Measurements from ENCODE around the gene MPIG6B. TPM values are rescaled to one million over a fixed set of nuclear protein-coding genes. Genes with fewer than 3 reads are reported as not detected.
A peak's percentile ranks its signal among the peaks of the same experiment; 100 is the strongest.

The MPIG6B gene
- total and polyA plus RNA-seq, 11 donors, result 0.17 to 1.00 (median 0.34) TPM; not detected in 2

GRCh38 chr6:31771992-31772358, 48.8 kb downstream of the MPIG6B start:
- intact Hi-C loops (cut with DNase I), result loop anchor here in 9 of 10 donors (2.0 to 10.0 kb wide), 5 partner anchors 29 to 91 kb away; partner anchors contain the start of gene LY6G5C (in 2 of the 9)
- ATAC-seq, result no peak
- TF ChIP-seq POLR2A (IDR thresholded peaks at IDR 0.05), result no peak
- TF ChIP-seq, protein P1, sequence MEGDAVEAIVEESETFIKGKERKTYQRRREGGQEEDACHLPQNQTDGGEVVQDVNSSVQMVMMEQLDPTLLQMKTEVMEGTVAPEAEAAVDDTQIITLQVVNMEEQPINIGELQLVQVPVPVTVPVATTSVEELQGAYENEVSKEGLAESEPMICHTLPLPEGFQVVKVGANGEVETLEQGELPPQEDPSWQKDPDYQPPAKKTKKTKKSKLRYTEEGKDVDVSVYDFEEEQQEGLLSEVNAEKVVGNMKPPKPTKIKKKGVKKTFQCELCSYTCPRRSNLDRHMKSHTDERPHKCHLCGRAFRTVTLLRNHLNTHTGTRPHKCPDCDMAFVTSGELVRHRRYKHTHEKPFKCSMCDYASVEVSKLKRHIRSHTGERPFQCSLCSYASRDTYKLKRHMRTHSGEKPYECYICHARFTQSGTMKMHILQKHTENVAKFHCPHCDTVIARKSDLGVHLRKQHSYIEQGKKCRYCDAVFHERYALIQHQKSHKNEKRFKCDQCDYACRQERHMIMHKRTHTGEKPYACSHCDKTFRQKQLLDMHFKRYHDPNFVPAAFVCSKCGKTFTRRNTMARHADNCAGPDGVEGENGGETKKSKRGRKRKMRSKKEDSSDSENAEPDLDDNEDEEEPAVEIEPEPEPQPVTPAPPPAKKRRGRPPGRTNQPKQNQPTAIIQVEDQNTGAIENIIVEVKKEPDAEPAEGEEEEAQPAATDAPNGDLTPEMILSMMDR (IDR thresholded peaks at IDR 0.05), result no peak

GRCh38 chr6:31775184-31775583, 52.0 kb downstream of the MPIG6B start:
- Histone ChIP-seq H3K27ac (no peak overlapping the region), H3K27me3 (no peaks in the 10 kb centered on the region), H3K36me3 (peaks cover 0 to 24% (median 15%) of the 10 kb centered on the region in 9 donors), H3K4me3 (no peak overlapping the region), H3K9me3 (no peaks in the 10 kb centered on the region), H3K4me1 (peaks cover 0 to 22% (median 13%) of the 10 kb centered on the region in 12 donors)
- no peak for ATAC-seq
- DNase-seq, result no peak
- 70 to 85% (median 80%) methylated on average over 4 of the region's 4 CpGs for WGBS, 4 donors
- intact Hi-C loops (cut with DNase I), result loop anchor here in 4 of 10 donors (2.0 to 10.0 kb wide), 4 partner anchors 33 to 93 kb away; partner anchors contain the start of genes LY6G5C (in 1 of the 4) and MSH5 (in 1 of the 4)
- TF ChIP-seq POLR2A (IDR thresholded peaks at IDR 0.05), result no peak
- TF ChIP-seq, protein P1 (IDR thresholded peaks at IDR 0.05), result no peak

More at GRCh38 chr6:31771992-31772358, 48.8 kb downstream of the MPIG6B start:
- 73 to 86% (median 79%) methylated on average over 4 of the region's 4 CpGs for WGBS, 4 donors
- DNase-seq, result no peak
- H3K9me3 ChIP-seq, result no peaks in the 10 kb centered on the region
- peaks cover 0 to 3% (median 0%) of the 10 kb centered on the region in 9 donors for H3K36me3 ChIP-seq
- H3K4me1 ChIP-seq, result peaks cover 0 to 40% (median 7%) of the 10 kb centered on the region in 12 donors
- no peaks in the 10 kb centered on the region for H3K27me3 ChIP-seq
- no peak overlapping the region for H3K4me3 ChIP-seq
- H3K27ac ChIP-seq, result no peak overlapping the region

- H3K4me3 ChIP-seq, result peak overlapping the region in 1 of 12 donors; percentile 48
- peak overlapping the region in 7 of 12 donors; percentile 64 to 85 (median 83) for H3K27ac ChIP-seq
- TF ChIP-seq, protein P1 (IDR thresholded peaks at IDR 0.05), result no peak
- TF ChIP-seq POLR2A (IDR thresholded peaks at IDR 0.05), result no peak
- peaks cover 0 to 22% (median 13%) of the 10 kb centered on the region in 12 donors for H3K4me1 ChIP-seq
- H3K9me3 ChIP-seq, result no peaks in the 10 kb centered on the region
- peaks cover 0 to 31% (median 22%) of the 10 kb centered on the region in 9 donors for H3K36me3 ChIP-seq
- no peaks in the 10 kb centered on the region for H3K27me3 ChIP-seq
- DNase-seq (no peak), ATAC-seq (no peak)
- intact Hi-C loops (cut with DNase I), result loop anchor here in 4 of 10 donors (2.0 to 10.0 kb wide), 4 partner anchors 34 to 94 kb away; partner anchors contain the start of genes LY6G5C (in 1 of the 4) and MSH5 (in 1 of the 4)
- 80 to 90% (median 88%) methylated on average over 13 to 32 of the region's 32 CpGs for WGBS, 4 donors
These were observed 52.7 kb downstream of the MPIG6B start for GRCh38 chr6:31775633-31776484.

Small RNA genes lying within 50 kb of the gene (microRNA-seq; reads per million reads assigned to microRNA genes)
- gene MIR4646, result 0 to 1.4 (median 1.1) reads per million in 4 donors

Other genes with a start within 250 kb of the MPIG6B start
Only the 30 nearest of the 42 such genes appear.
- gene LTA, start 151.1 kb upstream of the MPIG6B start, total RNA-seq, result under 1 TPM in 2 of 9 donors, not detected in 7; 0.18 to 0.64 TPM
- under 1 TPM in 1 of 2 donors, not detected in 1; 0.07 TPM for gene LTA, start 151.1 kb upstream of the MPIG6B start, polyA plus RNA-seq
- gene TNF, start 147.8 kb upstream of the MPIG6B start, total RNA-seq, result 1 to 10 TPM in 3 of 9 donors, under 1 TPM in 5, not detected in 1; 0.32 to 7.6 (median 0.51) TPM
- gene TNF, start 147.8 kb upstream of the MPIG6B start, polyA plus RNA-seq, result under 1 TPM; 0.15 to 0.32 TPM
- 10 to 100 TPM in 1 of 9 donors, 1 to 10 TPM in 2, under 1 TPM in 2, not detected in 4; 0.30 to 15.6 (median 1.0) TPM for gene LTB, start 140.9 kb upstream of the MPIG6B start, total RNA-seq
- under 1 TPM; 0.50 to 0.72 TPM for gene LTB, start 140.9 kb upstream of the MPIG6B start, polyA plus RNA-seq
- 10 to 100 TPM in 2 of 9 donors, 1 to 10 TPM in 6, not detected in 1; 1.6 to 58.0 (median 3.7) TPM for gene LST1, start 137.1 kb upstream of the MPIG6B start, total RNA-seq
- 1 to 10 TPM; 2.3 to 5.2 TPM for gene LST1, start 137.1 kb upstream of the MPIG6B start, polyA plus RNA-seq
- gene NCR3, start 130.4 kb upstream of the MPIG6B start, total RNA-seq, result 1 to 10 TPM in 1 of 9 donors, under 1 TPM in 1, not detected in 7; 1.00 to 2.5 TPM
- not detected for gene NCR3, start 130.4 kb upstream of the MPIG6B start, polyA plus RNA-seq
- gene AIF1, start 108.1 kb upstream of the MPIG6B start, total RNA-seq, result 100 to 1,000 TPM in 1 of 9 donors, 10 to 100 TPM in 3, 1 to 10 TPM in 5; 5.7 to 120 (median 9.5) TPM
- gene AIF1, start 108.1 kb upstream of the MPIG6B start, polyA plus RNA-seq, result 10 to 100 TPM in 1 of 2 donors, 1 to 10 TPM in 1; 6.7 to 18.4 TPM
- 100 to 1,000 TPM in 4 of 9 donors, 10 to 100 TPM in 5; 75.1 to 119 (median 97.4) TPM for gene PRRC2A, start 102.7 kb upstream of the MPIG6B start, total RNA-seq
- 100 to 1,000 TPM in 1 of 2 donors, 10 to 100 TPM in 1; 88.1 to 111 TPM for gene PRRC2A, start 102.7 kb upstream of the MPIG6B start, polyA plus RNA-seq
- 100 to 1,000 TPM; 265 to 499 (median 284) TPM for gene BAG6, start 70.7 kb upstream of the MPIG6B start, total RNA-seq
- 100 to 1,000 TPM; 307 to 378 TPM for gene BAG6, start 70.7 kb upstream of the MPIG6B start, polyA plus RNA-seq
- gene APOM, start 67.5 kb upstream of the MPIG6B start, total RNA-seq, result 1 to 10 TPM in 8 of 9 donors, under 1 TPM in 1; 0.54 to 4.3 (median 1.7) TPM
- gene APOM, start 67.5 kb upstream of the MPIG6B start, polyA plus RNA-seq, result 1 to 10 TPM; 2.4 to 6.6 TPM
- 10 to 100 TPM; 16.5 to 23.8 (median 20.0) TPM for gene C6orf47, start 62.6 kb upstream of the MPIG6B start, total RNA-seq
- 10 to 100 TPM; 19.4 to 30.9 TPM for gene C6orf47, start 62.6 kb upstream of the MPIG6B start, polyA plus RNA-seq
- gene GPANK1, start 58.4 kb upstream of the MPIG6B start, total RNA-seq, result 10 to 100 TPM; 15.9 to 29.8 (median 19.5) TPM
- gene GPANK1, start 58.4 kb upstream of the MPIG6B start, polyA plus RNA-seq, result 10 to 100 TPM; 19.5 to 24.5 TPM
- gene CSNK2B, start 57.3 kb upstream of the MPIG6B start, total RNA-seq, result 100 to 1,000 TPM; 111 to 323 (median 116) TPM
- 100 to 1,000 TPM; 124 to 203 TPM for gene CSNK2B, start 57.3 kb upstream of the MPIG6B start, polyA plus RNA-seq
- 10 to 100 TPM in 1 of 9 donors, 1 to 10 TPM in 8; 1.4 to 12.0 (median 4.6) TPM for gene LY6G5B, start 53.4 kb upstream of the MPIG6B start, total RNA-seq
- gene LY6G5B, start 53.4 kb upstream of the MPIG6B start, polyA plus RNA-seq, result 1 to 10 TPM; 2.1 to 5.3 TPM
- 1 to 10 TPM; 1.3 to 3.1 (median 2.2) TPM for gene LY6G5C, start 42.3 kb upstream of the MPIG6B start, total RNA-seq
- 1 to 10 TPM; 1.4 to 3.0 TPM for gene LY6G5C, start 42.3 kb upstream of the MPIG6B start, polyA plus RNA-seq
- 10 to 100 TPM; 24.2 to 54.7 (median 27.4) TPM for gene ABHD16A, start 20.0 kb upstream of the MPIG6B start, total RNA-seq
- 10 to 100 TPM; 16.5 to 47.8 TPM for gene ABHD16A, start 20.0 kb upstream of the MPIG6B start, polyA plus RNA-seq
- gene LY6G6F, start 16.5 kb upstream of the MPIG6B start, total RNA-seq, result not detected
- gene LY6G6F, start 16.5 kb upstream of the MPIG6B start, polyA plus RNA-seq, result not detected
- under 1 TPM in 1 of 9 donors, not detected in 8; 0.75 TPM for gene LY6G6D, start 8.0 kb upstream of the MPIG6B start, total RNA-seq
- not detected for gene LY6G6D, start 8.0 kb upstream of the MPIG6B start, polyA plus RNA-seq
- gene LY6G6C, start 1.6 kb upstream of the MPIG6B start, total RNA-seq, result under 1 TPM in 1 of 9 donors, not detected in 8; 0.27 TPM
- not detected for gene LY6G6C, start 1.6 kb upstream of the MPIG6B start, polyA plus RNA-seq
- gene DDAH2, start 5.9 kb downstream of the MPIG6B start, total RNA-seq, result 10 to 100 TPM; 42.3 to 69.7 (median 53.2) TPM
- gene DDAH2, start 5.9 kb downstream of the MPIG6B start, polyA plus RNA-seq, result 10 to 100 TPM; 62.1 to 80.5 TPM
- 100 to 1,000 TPM in 6 of 9 donors, 10 to 100 TPM in 3; 72.5 to 310 (median 124) TPM for gene CLIC1, start 13.2 kb downstream of the MPIG6B start, total RNA-seq
- 100 to 1,000 TPM in 1 of 2 donors, 10 to 100 TPM in 1; 68.0 to 392 TPM for gene CLIC1, start 13.2 kb downstream of the MPIG6B start, polyA plus RNA-seq
- 1 to 10 TPM in 7 of 9 donors, under 1 TPM in 2; 0.44 to 8.4 (median 1.9) TPM for gene MSH5, start 16.6 kb downstream of the MPIG6B start, total RNA-seq
- gene MSH5, start 16.6 kb downstream of the MPIG6B start, polyA plus RNA-seq, result 1 to 10 TPM; 1.0 to 2.3 TPM
- gene SAPCD1, start 39.3 kb downstream of the MPIG6B start, total RNA-seq, result 1 to 10 TPM in 1 of 9 donors, under 1 TPM in 2, not detected in 6; 0.73 to 1.5 (median 0.76) TPM
- gene SAPCD1, start 39.3 kb downstream of the MPIG6B start, polyA plus RNA-seq, result under 1 TPM; 0.35 to 0.50 TPM
- 10 to 100 TPM in 7 of 9 donors, 1 to 10 TPM in 2; 8.0 to 25.8 (median 16.1) TPM for gene VWA7, start 54.0 kb downstream of the MPIG6B start, total RNA-seq
- gene VWA7, start 54.0 kb downstream of the MPIG6B start, polyA plus RNA-seq, result 1 to 10 TPM; 4.0 to 6.2 TPM
- 10 to 100 TPM; 18.6 to 61.8 (median 26.1) TPM for gene VARS1, start 72.4 kb downstream of the MPIG6B start, total RNA-seq
- 10 to 100 TPM; 21.9 to 54.6 TPM for gene VARS1, start 72.4 kb downstream of the MPIG6B start, polyA plus RNA-seq
- 10 to 100 TPM; 22.9 to 37.4 (median 25.9) TPM for gene LSM2, start 83.6 kb downstream of the MPIG6B start, total RNA-seq
- 10 to 100 TPM; 27.5 to 64.7 TPM for gene LSM2, start 83.6 kb downstream of the MPIG6B start, polyA plus RNA-seq
- 1 to 10 TPM; 1.3 to 3.6 (median 1.8) TPM for gene HSPA1L, start 91.9 kb downstream of the MPIG6B start, total RNA-seq
- gene HSPA1L, start 91.9 kb downstream of the MPIG6B start, polyA plus RNA-seq, result 1 to 10 TPM in 1 of 2 donors, under 1 TPM in 1; 0.95 to 1.9 TPM
- 100 to 1,000 TPM; 169 to 412 (median 197) TPM for gene HSPA1A, start 92.2 kb downstream of the MPIG6B start, total RNA-seq
- 100 to 1,000 TPM; 157 to 179 TPM for gene HSPA1A, start 92.2 kb downstream of the MPIG6B start, polyA plus RNA-seq
- 100 to 1,000 TPM; 120 to 306 (median 146) TPM for gene HSPA1B, start 104.4 kb downstream of the MPIG6B start, total RNA-seq
- gene HSPA1B, start 104.4 kb downstream of the MPIG6B start, polyA plus RNA-seq, result 100 to 1,000 TPM in 1 of 2 donors, 10 to 100 TPM in 1; 35.2 to 149 TPM
- gene NEU1, start 139.4 kb downstream of the MPIG6B start, total RNA-seq, result 10 to 100 TPM; 18.7 to 39.5 (median 27.6) TPM
- 10 to 100 TPM; 19.1 to 63.1 TPM for gene NEU1, start 139.4 kb downstream of the MPIG6B start, polyA plus RNA-seq
- not detected for gene SLC44A4, start 155.6 kb downstream of the MPIG6B start, total RNA-seq
- gene SLC44A4, start 155.6 kb downstream of the MPIG6B start, polyA plus RNA-seq, result under 1 TPM in 1 of 2 donors, not detected in 1; 0.07 TPM

Data from heart left ventricle (tissue), 16 donors.